Cardiac fibroblast (primary cell): Measurements from ENCODE around the gene SF3B2.
"Not testable (repeated sequence)": the region's sequence is repeated elsewhere in the genome, so short reads cannot be mapped to it uniquely, and the experiment has no call there.

Experiments
- DNase-seq, 2 donors: peaks; one replicate each; pipeline versions ENCODE4 v3.0.0 to v3.0.0-alpha.2; 2010; ENCODE audit warnings: low read depth in 2 of 2
- H3K4me3 ChIP-seq, 2 donors: replicated peaks in 1 of 2; 1 replicate in 1 of 2; 2 replicates in 1 of 2; pipeline ENCODE4 v1.5.1; 2011; ENCODE audit warnings: low read depth in 2 of 2, low read length in 2 of 2, mild to moderate bottlenecking in 2 of 2, moderate library complexity in 1 of 2
- CTCF ChIP-seq: IDR thresholded peaks from one replicate; pipeline ENCODE4 v1.5.1; 2011; ENCODE audit warnings: low read depth, mild to moderate bottlenecking, low read length, inconsistent platforms

The SF3B2 gene

GRCh38 chr11:66007201-66007634, 44.9 kb upstream of the SF3B2 start:
- DNase-seq, result no peak
- H3K4me3 ChIP-seq, result no peak overlapping the region
- TF ChIP-seq CTCF, result no peak

- H3K4me3 ChIP-seq, result no peak overlapping the region
- no peak for TF ChIP-seq CTCF
Measured at GRCh38 chr11:66008095-66008467, 44.1 kb upstream of the SF3B2 start.

DNA sequence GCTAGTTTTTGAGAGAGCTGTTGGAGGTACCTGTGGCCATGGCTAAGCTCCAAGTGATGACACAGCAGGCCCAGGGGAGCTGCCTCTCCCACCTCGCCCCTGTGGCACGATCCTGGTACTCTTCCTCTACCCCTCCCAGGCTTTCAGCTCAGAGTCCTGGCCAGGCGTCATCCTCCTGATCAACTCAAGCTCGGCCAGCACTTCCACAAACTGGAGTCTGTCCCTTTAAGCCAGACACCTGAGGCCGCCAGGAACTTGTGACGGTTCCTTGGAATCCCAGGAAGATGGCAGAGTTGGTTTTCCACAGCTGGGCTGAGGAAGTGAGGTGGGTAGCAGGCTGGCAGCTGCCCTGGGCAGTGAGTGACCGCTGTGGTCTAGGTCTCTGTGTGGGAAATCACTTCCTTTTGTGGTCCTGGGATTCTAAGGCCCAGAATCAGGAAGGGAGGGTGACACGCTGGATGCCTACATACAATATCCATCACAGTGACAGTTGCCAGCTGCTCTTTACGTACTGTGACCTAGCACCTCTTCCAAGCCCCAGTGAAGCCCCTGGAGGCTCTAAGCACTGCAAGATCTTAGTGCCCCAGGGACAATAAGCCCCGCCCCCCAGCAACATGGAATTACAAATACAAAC, 43.6 kb upstream of the SF3B2 start:
- TF ChIP-seq CTCF, result no peak
- DNase-seq, result no peak

More at GRCh38 chr11:66008095-66008467, 44.1 kb upstream of the SF3B2 start:
- DNase-seq, result no peak

GRCh38 chr11:66010036-66010435, 42.1 kb upstream of the SF3B2 start:
- DNase-seq, H3K4me3 ChIP-seq: not testable (repeated sequence)

More for the DNA sequence above, 43.6 kb upstream of the SF3B2 start:
- no peak overlapping the region for H3K4me3 ChIP-seq

- peak; percentile 47 to 78 for DNase-seq
- H3K4me3 ChIP-seq, result no peak overlapping the region
- no peak for TF ChIP-seq CTCF
Measured at GRCh38 chr11:66011239-66011784, 40.9 kb upstream of the SF3B2 start.

- DNase-seq, result no peak
- no peak for TF ChIP-seq CTCF
- H3K4me3 ChIP-seq, result no peak within 1 kb of the TSS
Measured at GRCh38 chr11:66011785-66012303, 40.3 kb upstream of the SF3B2 start, which contains the start of gene CST6. Gene CST6, plus strand, starts transcription at chr11:66012008. Its CDS starts 37 bp downstream, at chr11:66012045.

DNA sequence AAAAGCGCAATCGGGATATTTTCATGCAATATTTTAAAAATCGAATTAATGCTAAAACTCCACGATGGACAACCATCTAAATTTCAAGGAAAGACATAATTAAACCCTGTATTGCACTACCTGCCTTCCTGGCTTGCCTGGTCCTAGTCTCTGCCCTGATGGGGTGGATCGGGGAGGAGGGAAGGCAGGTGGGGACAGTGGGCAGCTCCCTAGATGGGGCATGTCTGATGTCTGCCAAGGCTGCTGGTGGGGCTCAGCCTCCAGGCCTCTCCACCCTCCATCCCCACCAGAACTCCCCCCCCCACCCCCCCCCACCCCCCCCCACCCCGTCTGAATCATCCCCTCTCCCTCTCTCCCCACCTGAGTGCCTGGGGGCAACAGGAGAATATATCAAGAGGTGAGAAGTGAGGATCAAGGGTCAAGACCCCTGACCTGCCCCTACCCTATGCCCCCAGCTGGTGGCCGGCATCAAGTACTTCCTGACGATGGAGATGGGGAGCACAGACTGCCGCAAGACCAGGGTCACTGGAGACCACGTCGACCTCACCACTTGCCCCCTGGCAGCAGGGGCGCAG, 39.7 kb upstream of the SF3B2 start:
- no peak for TF ChIP-seq CTCF
- no peak overlapping the region for H3K4me3 ChIP-seq

More for the DNA sequence above, 39.7 kb upstream of the SF3B2 start:
- no peak for DNase-seq
